HG02759 (cell line): ENCODE measurements around the gene FNBP1.
"Not testable (repeated sequence)": the region's sequence is repeated elsewhere in the genome, so short reads cannot be mapped to it uniquely, and the experiment has no call there.

Experiments
- ATAC-seq: cut with Tn5 transposase; IDR thresholded peaks from one replicate; pipeline ENCODE4 v1.9.1; 2021; ENCODE audit warnings: mild to moderate bottlenecking, moderate library complexity; ENCODE audit not compliant: unreplicated experiment

The FNBP1 gene

GRCh38 chr9:130022566-130023143, 20.3 kb downstream of the FNBP1 start:
- ATAC-seq: no peak

DNA sequence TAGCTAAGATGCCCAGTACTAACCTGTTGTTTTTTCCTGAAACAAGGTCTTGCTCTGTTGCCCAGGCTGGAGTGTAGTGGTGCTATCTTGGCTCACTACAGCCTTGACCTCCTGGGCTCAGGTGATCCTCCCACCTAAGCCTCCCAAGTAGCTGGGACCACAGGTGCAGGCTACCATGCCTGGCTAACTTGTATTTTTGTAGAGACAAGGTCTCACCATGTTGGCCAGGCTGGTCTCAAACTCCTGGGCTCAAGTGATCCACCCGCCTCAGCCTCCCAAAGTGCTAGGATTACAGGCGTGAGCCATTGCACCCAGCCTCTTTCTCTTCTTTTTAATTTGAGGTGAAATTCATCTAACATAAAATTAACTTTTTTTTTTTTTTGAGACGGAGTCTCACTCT, 21.1 kb downstream of the FNBP1 start:
- not testable (repeated sequence) for ATAC-seq

DNA sequence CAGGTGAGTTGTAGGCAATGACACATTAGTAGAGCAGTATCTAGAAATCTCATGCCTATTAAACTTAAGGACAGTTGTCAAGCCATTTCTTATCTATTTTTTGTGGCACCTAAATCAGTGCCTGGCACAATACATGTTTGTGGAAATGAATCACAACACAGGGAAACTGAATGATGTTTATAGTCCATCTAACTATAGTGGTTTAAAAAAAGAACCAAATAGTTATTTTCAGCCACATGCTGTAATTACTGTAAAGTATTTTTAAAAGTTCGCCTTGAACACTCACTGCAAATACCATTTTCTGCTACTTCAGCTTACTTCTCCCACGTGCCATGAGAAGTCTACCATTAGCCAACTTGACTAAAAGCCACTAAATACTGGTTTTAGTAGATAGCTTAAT, 21.9 kb downstream of the FNBP1 start:
- no peak for ATAC-seq

DNA sequence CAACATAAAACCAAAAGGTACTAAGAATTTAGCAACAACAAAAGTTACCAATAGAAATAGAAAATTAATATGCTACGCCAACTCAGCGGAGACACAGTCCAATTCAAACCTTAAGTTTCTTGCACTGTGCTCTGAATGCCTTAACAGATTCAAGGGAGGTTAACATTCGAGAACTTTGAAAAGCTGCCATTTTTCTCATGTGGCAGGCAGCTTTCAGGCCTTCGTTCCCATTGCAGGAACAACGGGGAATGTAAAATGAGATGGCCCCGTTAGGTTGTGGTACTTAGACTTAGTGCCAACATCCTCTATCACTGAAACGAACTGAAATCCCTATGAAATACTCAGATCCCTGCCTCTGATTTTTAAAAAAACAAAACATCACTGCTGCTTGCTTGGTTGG, 22.4 kb downstream of the FNBP1 start:
- no peak for ATAC-seq

DNA sequence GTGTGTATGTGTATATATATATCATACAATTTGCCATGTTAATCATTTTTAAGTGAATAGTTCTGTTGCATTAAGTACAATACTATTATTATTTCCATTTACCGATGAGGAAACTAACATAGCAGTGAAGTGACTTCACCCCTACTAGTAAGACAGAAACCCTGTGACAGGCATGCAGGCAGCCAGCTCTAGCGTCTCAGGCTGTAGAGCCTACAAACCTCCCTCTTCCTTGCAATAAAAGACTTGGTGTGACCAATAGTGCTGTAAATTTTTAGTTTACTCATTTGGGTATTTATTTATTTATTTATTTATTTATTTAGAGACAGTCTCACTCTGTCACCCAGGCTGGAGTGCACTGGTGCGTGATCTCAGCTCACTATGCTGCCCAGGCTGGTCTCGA, 24.7 kb downstream of the FNBP1 start:
- ATAC-seq: no peak

DNA sequence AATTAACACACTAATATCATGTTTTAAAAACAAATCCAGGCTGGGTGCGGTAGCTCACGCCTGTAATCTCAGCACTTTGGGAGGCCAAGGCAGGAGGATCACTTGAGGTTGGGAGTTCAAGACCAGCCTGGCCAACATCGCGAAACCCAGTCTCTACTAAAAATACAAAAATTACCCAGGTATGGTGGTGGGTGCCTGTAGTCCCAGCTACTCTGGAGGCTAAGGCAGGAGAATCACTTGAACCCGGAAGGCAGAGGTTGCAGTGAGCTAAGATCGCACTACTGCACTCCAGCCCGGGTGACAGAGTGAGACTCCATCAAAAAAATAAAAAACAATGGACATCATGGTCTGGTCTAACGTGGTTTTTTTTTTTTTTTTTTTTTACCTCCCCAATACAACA, 25.5 kb downstream of the FNBP1 start:
- ATAC-seq: not testable (repeated sequence)

GRCh38 chr9:130017076-130017475, 25.9 kb downstream of the FNBP1 start:
- no peak for ATAC-seq

DNA sequence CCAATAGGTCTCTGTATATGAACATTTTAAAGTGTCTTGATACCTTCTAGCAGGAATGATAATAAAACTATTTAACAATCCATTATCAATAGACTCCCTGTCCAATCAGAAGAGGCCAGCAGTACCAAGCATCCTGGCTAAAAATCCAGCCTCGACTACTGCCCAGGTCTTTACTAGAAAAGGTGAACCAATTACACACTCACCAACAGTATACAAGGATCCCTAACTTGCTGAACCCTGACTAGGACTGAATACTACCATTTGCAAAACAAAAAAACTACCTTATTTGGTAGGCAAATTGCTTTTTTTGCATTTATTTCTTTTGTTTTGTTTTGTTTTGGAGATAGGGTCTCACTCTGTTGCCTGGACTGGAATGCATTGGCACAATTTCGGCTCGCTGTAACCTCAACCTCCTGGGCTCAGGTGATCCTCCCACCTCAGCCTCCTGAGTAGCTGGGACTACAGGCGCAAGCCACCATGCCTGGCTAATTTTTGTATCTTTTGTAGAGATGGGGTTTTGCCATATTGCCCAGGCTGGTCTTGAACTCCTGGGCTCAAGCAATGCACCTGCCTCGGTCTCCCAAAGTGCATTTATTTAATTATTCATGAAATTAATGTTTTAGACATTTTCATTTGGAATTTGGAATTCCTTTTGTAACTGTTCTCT, 27.5 kb downstream of the FNBP1 start:
- ATAC-seq: no peak

DNA sequence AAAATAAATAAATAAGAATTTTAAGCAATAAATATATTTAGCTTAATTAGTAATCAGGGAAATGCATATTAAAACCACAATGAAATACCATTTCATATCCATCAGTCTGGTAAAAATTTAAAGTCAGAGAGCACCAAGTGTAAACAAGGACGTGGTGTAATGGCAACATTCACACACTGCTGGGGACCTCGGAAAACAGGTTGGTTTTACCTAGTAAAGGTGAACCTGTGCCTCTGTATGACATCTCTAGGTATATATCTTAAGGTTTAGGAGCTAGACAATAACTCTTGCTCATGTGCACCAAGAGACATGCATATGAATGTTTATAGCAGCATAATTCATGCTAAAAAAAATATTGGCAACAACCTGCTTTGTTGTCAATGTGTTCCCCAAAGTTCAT, 29.7 kb downstream of the FNBP1 start:
- no peak for ATAC-seq

DNA sequence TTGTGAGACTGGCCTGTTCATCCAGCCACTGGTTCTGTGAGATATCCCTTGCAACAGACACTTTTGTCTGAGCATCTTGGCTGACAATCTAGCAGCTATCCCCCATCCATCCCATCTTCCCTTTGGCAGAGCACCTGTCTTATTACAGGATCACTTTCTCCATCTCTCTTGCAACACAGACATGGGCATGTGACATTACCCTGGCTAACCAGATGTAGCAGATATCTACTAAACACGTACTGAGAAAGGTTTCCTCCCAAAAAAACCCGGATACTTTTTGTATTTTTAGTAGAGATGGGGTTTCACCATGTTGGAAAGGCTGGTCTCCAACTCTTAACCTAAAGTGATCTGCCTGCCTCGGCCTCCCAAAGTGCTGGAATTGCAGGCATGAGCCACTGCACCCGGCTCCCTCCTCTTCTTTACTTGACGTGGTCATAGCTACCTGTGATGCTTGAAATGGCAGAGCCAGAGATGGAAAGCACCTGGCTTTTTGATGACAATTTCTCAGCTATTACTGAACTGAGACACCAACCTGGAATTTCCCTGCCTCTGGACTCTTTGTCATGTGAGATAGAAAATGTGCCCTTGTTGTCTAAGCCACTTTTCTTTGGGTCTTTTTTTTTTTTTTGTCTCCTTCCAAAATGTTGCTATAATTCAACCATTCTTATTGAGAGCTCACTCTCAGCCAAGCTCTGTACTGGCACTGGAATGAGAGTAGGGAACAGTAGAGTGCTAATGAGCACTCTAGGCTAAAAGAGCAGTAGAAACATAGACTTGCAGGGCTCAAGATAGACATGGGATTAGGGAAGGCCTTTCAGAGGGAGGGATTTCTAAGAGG, 32.6 kb downstream of the FNBP1 start:
- peak; percentile 44 for ATAC-seq

GRCh38 chr9:130009546-130009945, 33.4 kb downstream of the FNBP1 start:
- not testable (repeated sequence) for ATAC-seq

DNA sequence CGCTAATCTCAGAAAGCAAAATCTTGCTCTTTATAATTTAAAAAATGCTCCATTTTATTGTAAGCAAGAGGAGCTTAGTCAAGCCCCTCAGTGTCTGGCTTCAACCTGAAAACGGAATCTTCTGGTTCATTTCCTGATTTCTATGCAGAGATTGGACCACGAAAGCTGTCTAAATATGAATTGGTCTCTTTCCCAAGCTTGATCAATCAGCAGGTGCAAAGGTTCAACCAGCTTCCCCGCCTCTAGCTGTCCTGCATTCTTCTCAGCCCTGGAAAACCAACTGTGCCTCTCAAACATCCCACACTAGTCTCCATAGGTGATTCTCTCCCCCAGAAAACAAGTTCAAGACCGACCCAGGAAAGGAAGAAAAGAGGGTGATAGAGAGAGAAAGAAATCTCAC, 34.5 kb downstream of the FNBP1 start:
- no peak for ATAC-seq

DNA sequence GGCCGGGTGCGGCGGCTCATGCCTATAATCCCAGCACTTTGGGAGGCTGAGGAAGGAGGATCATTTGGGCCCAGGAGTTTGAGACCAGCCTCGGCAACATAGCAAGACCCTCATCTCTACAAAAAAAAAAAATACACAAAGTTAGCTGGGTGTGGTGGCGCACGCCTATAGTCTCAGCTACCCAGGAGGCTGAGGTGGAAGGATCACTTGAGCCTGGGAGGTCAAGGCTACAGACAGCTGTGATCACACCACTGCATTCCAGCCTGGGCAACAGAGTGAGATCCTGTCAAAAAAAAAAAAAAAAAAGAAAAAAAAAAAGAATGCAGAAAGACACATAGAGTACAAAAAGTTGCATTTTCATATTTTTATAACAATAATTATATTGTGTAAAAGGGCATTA, 36.0 kb downstream of the FNBP1 start:
- ATAC-seq: not testable (repeated sequence)

GRCh38 chr9:130003943-130004552, 38.9 kb downstream of the FNBP1 start:
- ATAC-seq: no peak

DNA sequence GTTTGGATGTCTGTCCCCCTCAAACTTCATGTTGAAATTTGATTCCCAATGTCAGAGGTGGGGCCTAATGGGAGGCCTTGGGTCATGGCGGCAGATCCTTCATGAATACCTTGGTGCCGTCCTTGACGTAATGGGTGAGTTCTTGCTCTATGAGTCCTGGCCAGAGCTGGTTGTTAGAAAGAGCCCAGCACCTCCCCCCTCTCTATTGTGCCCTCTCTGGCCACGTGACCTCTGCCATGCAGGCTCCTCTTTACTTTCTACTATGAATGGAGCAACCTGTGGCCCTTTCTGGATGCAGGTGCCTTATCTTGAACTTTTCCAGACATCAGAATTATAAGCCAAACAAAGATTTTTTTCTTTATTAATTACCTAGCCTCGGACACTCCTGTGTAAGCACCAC, 40.7 kb downstream of the FNBP1 start:
- no peak for ATAC-seq

GRCh38 chr9:130001190-130001589, 41.8 kb downstream of the FNBP1 start:
- no peak for ATAC-seq

GRCh38 chr9:129999141-129999510, 43.9 kb downstream of the FNBP1 start:
- no peak for ATAC-seq

- ATAC-seq: no peak
Observed at GRCh38 chr9:129998491-129999140, 44.4 kb downstream of the FNBP1 start.

DNA sequence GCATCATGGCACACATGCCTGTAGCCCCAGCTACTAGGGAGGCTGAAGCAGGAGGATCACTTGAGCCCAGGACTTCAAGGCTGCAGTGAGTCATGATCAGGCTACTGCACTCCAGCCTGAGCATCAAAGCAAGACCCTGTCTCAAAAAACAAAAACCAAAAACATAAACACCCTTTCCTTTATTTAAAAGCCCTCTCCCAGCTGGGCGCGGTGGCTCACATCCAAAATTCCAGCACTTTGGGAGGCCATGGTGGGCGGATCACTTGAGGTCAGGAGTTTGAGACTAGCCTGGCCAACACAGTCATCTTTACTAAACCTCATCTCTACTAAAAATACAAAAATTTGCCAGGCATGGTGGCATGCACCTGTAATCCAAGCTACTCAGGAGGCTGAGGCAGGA, 45.3 kb downstream of the FNBP1 start:
- ATAC-seq: not testable (repeated sequence)

GRCh38 chr9:129996161-129996830, 46.7 kb downstream of the FNBP1 start:
- no peak for ATAC-seq
